ENCODE data around the gene ANO4. TPM values are rescaled to one million over a fixed set of nuclear protein-coding genes. Genes with fewer than 3 reads are reported as not detected.
"Not testable (repeated sequence)": the region's sequence is repeated elsewhere in the genome, so short reads cannot be mapped to it uniquely, and the experiment has no call there.

Gene ANO4
- total RNA-seq, 4 donors from 2014 or later = 0.27 to 0.78 (median 0.48) TPM

DNA sequence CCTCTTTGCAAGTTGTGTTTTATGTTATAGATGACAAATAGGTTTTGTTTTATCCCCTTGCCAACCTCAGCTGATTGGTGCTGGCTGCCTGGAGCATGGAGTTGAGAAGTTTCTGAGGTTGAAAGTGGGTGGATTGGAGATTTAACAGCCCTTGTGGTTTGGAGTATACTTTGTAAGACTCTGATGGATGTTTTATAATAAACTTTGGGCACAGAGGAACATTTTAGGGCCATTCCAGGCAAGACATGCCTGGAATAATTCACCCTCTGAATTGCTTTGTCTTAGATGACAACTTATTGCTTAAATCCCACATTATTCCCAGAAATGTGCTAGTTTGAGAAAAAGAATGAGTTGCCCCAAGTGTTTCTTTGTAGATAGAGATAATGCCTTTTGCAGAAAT, 256.6 kb downstream of the ANO4 start:
- Histone ChIP-seq H3K27me3 (no peaks in the 10 kb centered on the region), H3K27ac (no peak overlapping the region), H3K4me3 (replicated peaks in 1 of 3) (no peak overlapping the region), H3K9me3 (no peaks in the 10 kb centered on the region), H3K36me3 (no peaks in the 10 kb centered on the region), H3K4me1 (no peaks in the 10 kb centered on the region)
- no peak for DNase-seq
- TF ChIP-seq POLR2A (IDR thresholded peaks at IDR 0.05) = no peak
- TF ChIP-seq, protein P1, sequence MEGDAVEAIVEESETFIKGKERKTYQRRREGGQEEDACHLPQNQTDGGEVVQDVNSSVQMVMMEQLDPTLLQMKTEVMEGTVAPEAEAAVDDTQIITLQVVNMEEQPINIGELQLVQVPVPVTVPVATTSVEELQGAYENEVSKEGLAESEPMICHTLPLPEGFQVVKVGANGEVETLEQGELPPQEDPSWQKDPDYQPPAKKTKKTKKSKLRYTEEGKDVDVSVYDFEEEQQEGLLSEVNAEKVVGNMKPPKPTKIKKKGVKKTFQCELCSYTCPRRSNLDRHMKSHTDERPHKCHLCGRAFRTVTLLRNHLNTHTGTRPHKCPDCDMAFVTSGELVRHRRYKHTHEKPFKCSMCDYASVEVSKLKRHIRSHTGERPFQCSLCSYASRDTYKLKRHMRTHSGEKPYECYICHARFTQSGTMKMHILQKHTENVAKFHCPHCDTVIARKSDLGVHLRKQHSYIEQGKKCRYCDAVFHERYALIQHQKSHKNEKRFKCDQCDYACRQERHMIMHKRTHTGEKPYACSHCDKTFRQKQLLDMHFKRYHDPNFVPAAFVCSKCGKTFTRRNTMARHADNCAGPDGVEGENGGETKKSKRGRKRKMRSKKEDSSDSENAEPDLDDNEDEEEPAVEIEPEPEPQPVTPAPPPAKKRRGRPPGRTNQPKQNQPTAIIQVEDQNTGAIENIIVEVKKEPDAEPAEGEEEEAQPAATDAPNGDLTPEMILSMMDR (IDR thresholded peaks at IDR 0.05) = no peak
- intact Hi-C loops (cut with DNase I) = no loop called here

DNA sequence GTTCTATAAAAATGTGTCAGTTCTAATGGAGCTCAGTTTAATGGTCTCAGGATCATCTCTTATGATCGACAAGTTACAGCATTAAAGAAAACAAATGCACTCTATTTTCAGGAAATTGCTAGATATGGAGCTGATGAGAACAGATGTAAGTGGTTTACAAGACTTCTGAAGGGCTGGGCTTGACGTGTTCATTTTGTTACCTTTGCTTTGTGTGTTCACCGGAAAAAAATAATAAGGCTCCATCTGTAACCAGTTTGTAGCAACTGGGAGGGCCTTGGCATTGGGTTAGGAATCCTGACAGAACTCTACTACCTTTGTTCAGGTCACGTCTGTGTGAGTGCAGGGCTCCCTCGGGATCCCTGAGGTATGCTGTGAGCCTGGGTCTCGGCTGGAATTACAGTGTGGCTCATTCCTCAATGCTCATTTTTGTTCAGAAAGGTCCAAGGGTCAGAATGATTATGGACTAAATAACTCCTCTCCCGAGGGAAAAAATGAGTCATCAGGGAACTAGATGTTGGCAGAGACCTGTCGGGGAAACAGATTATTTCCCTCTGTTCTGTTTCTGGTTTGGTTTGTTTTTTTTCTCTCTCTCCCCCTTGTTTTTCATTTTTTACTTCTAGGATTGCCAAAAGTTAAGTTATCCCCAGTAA, 257.4 kb downstream of the ANO4 start:
- Histone ChIP-seq H3K36me3 (no peaks in the 10 kb centered on the region), H3K27ac (no peak overlapping the region), H3K4me1 (no peaks in the 10 kb centered on the region), H3K4me3 (replicated peaks in 1 of 3) (no peak overlapping the region), H3K27me3 (no peaks in the 10 kb centered on the region), H3K9me3 (no peaks in the 10 kb centered on the region)
- WGBS, 2 donors = 52 to 59% methylated on average over 8 of the region's 8 CpGs
- TF ChIP-seq, protein P1 (IDR thresholded peaks at IDR 0.05) = no peak
- TF ChIP-seq POLR2A (IDR thresholded peaks at IDR 0.05) = no peak
- intact Hi-C loops (cut with DNase I) = no loop called here
- DNase-seq = no peak

DNA sequence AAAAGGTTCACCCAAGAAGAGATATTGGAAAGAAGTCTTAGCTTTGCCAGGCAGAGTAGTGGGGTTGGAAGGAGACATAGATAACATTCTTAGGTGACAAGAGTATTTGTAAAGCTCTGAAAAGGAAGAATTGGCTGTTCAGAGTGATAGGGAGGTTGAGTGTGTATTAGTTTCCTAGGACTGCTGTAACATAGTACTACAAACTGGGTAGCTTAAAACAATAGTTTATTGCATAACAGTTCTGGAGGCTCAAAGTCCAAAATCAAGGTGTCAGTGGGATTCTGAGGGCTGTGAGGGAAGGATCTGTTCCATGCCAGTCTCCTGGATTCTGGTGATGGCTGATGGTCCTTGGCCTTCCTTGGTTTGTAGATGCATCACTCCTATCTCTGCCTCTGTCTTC, 258.6 kb downstream of the ANO4 start:
- Histone ChIP-seq H3K36me3 (no peaks in the 10 kb centered on the region), H3K27me3 (no peaks in the 10 kb centered on the region), H3K4me1 (no peaks in the 10 kb centered on the region), H3K9me3 (no peaks in the 10 kb centered on the region), H3K27ac (no peak overlapping the region), H3K4me3 (replicated peaks in 1 of 3) (no peak overlapping the region)
- DNase-seq = no peak
- intact Hi-C loops (cut with DNase I) = no loop called here
- TF ChIP-seq, protein P1 (IDR thresholded peaks at IDR 0.05) = no peak
- TF ChIP-seq POLR2A (IDR thresholded peaks at IDR 0.05) = no peak

DNA sequence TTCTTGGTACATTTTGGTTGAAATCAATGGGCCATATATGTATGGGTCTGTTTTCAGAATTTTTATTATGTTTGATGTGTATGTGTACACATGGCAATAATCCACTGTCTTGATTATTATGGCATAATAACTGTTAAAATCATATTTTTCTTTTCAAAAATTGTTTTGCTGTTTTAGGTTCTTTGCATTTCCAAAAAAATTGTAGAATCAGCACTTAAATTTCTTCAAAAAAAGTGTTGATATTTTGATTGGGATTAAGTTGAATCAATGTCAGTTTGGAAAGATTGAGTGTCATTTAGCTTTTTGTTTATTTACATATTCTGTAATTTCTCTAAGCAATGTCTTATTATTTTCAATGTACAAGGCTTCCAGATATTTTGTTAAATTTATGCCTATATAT, 261.4 kb downstream of the ANO4 start:
- Histone ChIP-seq H3K27me3 (no peaks in the 10 kb centered on the region), H3K27ac (no peak overlapping the region), H3K36me3 (no peaks in the 10 kb centered on the region), H3K4me1 (no peaks in the 10 kb centered on the region), H3K9me3 (no peaks in the 10 kb centered on the region), H3K4me3 (replicated peaks in 1 of 3) (no peak overlapping the region)
- intact Hi-C loops (cut with DNase I) = no loop called here
- TF ChIP-seq, protein P1 (IDR thresholded peaks at IDR 0.05) = no peak
- TF ChIP-seq POLR2A (IDR thresholded peaks at IDR 0.05) = no peak
- DNase-seq = no peak

DNA sequence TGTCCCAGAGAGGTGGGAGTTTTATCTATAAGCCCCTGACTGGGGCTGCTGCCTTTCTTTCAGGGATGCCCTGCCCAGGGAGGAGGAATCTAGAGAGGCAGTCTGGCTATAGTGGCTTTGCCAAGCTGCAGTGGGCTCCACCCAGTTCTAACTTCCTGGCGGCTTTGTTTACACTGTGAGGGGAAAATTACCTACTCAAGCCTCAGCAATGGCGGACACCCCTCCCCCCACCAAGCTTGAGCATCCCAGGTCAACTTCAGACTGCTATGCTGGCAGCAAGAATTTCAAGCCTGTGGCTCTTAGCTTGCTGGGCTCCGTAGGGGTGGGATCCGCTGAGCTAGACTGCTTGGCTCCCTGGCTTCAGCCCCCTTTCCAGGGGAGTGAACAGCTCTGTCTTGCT, 267.9 kb downstream of the ANO4 start:
- intact Hi-C loops (cut with DNase I); H3K36me3 ChIP-seq; H3K4me1 ChIP-seq; H3K9me3 ChIP-seq; DNase-seq; H3K27ac ChIP-seq; H3K4me3 ChIP-seq (replicated peaks in 1 of 3); H3K27me3 ChIP-seq: not testable (repeated sequence)
- WGBS, 2 donors = 75 to 84% methylated on average over 4 of the region's 4 CpGs

DNA sequence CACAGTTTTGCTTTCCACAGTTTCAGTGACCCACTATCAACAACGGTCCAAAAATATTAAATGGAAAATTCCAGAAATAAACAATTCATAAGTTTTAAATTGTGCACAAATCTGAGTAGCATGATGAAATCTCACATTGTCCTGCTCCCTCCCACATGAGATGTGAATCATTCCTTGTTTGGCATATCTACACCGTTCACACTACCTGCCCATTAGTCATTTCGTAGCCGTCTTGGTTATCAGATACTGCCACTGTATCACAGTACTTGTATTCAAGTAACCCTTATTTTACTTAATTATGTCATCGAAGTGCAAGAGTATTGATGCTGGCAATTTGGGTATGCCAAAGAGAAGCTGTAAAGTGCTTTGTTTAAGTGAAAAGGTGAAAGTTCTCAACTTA, 270.1 kb downstream of the ANO4 start:
- no peaks in the 10 kb centered on the region for H3K4me1 ChIP-seq
- no peak overlapping the region for H3K4me3 ChIP-seq (replicated peaks in 1 of 3)
- DNase-seq = no peak
- intact Hi-C loops (cut with DNase I) = no loop called here
- no peaks in the 10 kb centered on the region for H3K27me3 ChIP-seq
- TF ChIP-seq POLR2A (IDR thresholded peaks at IDR 0.05) = no peak
- TF ChIP-seq, protein P1 (IDR thresholded peaks at IDR 0.05) = no peak
- H3K9me3 ChIP-seq = no peaks in the 10 kb centered on the region
- no peaks in the 10 kb centered on the region for H3K36me3 ChIP-seq
- 93 to 95% methylated on average over 5 of the region's 5 CpGs for WGBS, 2 donors
- H3K27ac ChIP-seq = no peak overlapping the region
